Muscle layer of duodenum (tissue), 2 donors: ENCODE results near the gene NKRF.

Experiments used
- H3K27ac ChIP-seq: one replicate; pipeline ENCODE4 v1.7.0; 2013; ENCODE audit warnings: mild to moderate bottlenecking, low read length
- H3K27me3 ChIP-seq: one replicate; pipeline ENCODE4 v1.7.0; 2013; ENCODE audit warnings: low read depth, mild to moderate bottlenecking, control low read depth, low read length
- H3K36me3 ChIP-seq, 2 donors: one replicate each; pipeline ENCODE4 v1.7.0; 2013; ENCODE audit warnings: low read length in 2 of 2, control low read depth in 1 of 2, mild to moderate bottlenecking in 1 of 2; ENCODE audit not compliant: insufficient read depth in 2 of 2, control insufficient read depth in 1 of 2
- H3K4me1 ChIP-seq, 2 donors: one replicate each; pipeline ENCODE4 v1.7.0; 2013; ENCODE audit warnings: low read length in 2 of 2, mild to moderate bottlenecking in 2 of 2, control low read depth in 1 of 2, moderate library complexity in 1 of 2; ENCODE audit not compliant: insufficient read depth in 2 of 2, control insufficient read depth in 1 of 2
- H3K4me3 ChIP-seq, 2 donors: one replicate each; pipeline ENCODE4 v1.7.0; 2013; ENCODE audit warnings: low read length in 2 of 2, low read depth in 1 of 2, mild to moderate bottlenecking in 1 of 2
- H3K9me3 ChIP-seq, 2 donors: one replicate each; pipeline ENCODE4 v1.7.0; 2013; ENCODE audit warnings: low read length in 2 of 2, control low read depth in 1 of 2, mild to moderate bottlenecking in 1 of 2; ENCODE audit not compliant: control insufficient read depth in 1 of 2
- donor health status: healthy.

Gene NKRF

DNA sequence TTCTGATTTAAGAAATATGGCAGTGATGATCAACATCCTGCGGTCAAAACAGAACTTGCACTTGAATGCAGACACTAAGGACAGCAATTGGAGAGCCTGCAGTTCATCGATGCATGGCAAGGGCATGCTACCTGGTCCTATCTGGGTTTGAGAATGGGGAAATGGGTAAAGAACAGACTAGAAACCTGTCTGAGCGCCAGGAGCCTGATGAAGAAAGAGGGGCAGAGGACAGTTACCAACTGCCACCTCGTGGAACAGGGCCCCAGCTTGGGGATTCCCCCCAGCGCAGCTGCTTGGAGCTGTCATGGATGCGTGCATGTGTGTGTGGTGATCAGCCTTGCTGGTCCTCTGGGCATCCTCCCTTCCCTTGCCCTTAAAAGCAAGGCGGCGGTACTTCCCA is 30.2 kb upstream of the NKRF start:
- Histone ChIP-seq H3K27me3 (no peaks in the 10 kb centered on the region), H3K4me1 (no peaks in the 10 kb centered on the region), H3K4me3 (no peak overlapping the region), H3K9me3 (no peaks in the 10 kb centered on the region), H3K36me3 (peaks cover 0 to 13% of the 10 kb centered on the region in 2 donors), H3K27ac (no peak overlapping the region)

DNA sequence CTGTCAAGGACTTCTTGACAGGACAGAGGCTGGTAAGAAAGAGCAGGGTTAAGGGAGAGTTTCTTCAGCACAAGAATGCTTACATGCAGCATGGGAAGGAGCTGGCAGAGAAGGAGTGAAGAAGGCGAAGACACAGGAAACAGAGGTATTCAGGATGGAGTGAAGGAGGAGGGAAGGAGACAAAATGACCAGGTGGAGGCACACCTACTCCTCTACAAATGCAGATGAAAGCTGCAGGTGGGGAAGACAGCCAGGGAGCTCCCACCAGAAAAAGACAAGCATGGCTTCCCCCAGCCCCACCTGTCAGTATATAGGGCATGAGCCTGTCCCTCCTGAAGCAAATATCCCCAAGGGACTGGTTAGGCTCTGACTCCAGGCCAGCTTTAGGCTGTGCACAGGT is 29.6 kb upstream of the NKRF start:
- no peak overlapping the region for H3K27ac ChIP-seq
- no peaks in the 10 kb centered on the region for H3K27me3 ChIP-seq
- peaks cover 0 to 13% of the 10 kb centered on the region in 2 donors for H3K36me3 ChIP-seq
- H3K9me3 ChIP-seq, result no peaks in the 10 kb centered on the region
- no peaks in the 10 kb centered on the region for H3K4me1 ChIP-seq
- H3K4me3 ChIP-seq, result no peak overlapping the region

DNA sequence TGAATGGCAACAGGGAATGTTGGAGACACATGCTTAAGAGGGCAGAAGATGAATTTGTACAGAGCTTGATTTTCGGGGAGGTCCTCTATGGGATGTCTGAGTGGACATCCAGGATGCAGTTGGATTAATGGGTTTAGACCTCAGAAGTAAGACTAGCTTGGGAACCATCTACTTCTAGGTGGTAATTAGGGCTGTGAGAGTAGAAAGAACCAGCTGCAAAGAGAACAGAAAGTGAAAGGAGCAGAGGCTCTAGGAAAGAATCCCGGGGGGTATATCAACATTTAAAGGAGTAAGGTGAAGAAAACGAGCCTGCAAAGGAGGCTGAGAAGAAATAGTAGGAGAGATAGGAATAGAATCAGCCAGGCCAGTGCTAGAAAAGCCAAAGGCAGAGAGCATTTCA is 29.0 kb upstream of the NKRF start:
- H3K27ac ChIP-seq, result no peak overlapping the region
- H3K36me3 ChIP-seq, result peaks cover 0 to 13% of the 10 kb centered on the region in 2 donors
- no peaks in the 10 kb centered on the region for H3K9me3 ChIP-seq
- no peaks in the 10 kb centered on the region for H3K4me1 ChIP-seq
- H3K4me3 ChIP-seq, result no peak overlapping the region
- no peaks in the 10 kb centered on the region for H3K27me3 ChIP-seq

DNA sequence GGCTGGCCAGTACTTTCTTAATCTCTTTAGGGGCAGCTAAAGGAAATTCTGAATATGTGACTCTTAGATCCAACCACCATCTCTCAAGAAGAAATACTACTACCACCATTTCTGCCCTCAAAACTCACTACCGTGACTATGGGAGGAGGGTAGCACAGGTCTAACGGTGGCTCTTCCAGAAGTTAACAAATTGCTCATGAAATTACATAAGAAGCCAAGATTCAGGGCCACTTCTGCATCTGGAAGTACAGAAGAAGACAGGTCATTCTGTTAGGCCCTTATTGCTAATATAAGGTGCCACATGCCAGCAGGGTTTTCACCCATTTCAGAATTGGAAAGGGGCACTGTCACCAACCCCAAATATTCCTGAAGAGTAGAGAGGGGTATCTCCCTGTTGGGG is 19.6 kb upstream of the NKRF start:
- peaks cover 0 to 10% of the 10 kb centered on the region in 2 donors for H3K36me3 ChIP-seq
- no peaks in the 10 kb centered on the region for H3K9me3 ChIP-seq
- no peaks in the 10 kb centered on the region for H3K27me3 ChIP-seq
- no peaks in the 10 kb centered on the region for H3K4me1 ChIP-seq
- H3K27ac ChIP-seq, result no peak overlapping the region
- H3K4me3 ChIP-seq, result no peak overlapping the region

DNA sequence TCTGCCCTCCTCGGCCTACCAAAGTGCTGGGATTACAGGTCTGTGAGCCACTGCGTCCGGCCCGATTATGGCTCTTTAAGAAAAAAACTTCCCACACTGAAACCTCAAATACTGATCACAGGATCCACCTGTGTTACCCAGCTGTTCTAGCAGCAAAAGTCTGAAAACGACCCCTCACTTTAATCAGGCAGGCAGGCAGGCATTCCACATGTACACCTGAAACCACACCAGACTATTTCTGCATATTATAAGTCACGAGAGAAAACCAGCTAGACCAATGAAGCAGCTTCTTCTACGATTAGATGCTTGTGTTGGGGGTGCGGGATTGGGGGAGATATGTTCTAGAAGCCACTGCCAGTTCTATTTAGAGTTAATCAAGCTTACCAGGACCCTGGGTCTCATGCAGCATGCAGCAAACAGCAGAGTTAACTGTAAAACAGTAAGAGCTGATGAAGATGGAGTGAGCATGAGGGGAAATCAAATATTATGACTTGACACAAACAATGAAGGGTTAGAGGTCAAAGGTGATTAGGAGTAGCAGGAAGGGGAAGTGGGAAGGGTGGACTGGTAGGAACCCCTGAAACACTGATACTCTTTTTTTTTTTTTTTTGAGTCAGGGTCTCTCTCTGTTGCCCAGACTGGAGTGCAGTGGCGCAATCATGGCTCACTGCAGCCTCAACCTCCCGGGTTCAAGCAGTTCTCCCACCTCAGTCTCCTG is 18.9 kb upstream of the NKRF start:
- no peaks in the 10 kb centered on the region for H3K4me1 ChIP-seq
- no peaks in the 10 kb centered on the region for H3K27me3 ChIP-seq
- no peak overlapping the region for H3K27ac ChIP-seq
- H3K4me3 ChIP-seq, result no peak overlapping the region
- no peaks in the 10 kb centered on the region for H3K9me3 ChIP-seq
- H3K36me3 ChIP-seq, result peaks cover 0 to 10% of the 10 kb centered on the region in 2 donors

DNA sequence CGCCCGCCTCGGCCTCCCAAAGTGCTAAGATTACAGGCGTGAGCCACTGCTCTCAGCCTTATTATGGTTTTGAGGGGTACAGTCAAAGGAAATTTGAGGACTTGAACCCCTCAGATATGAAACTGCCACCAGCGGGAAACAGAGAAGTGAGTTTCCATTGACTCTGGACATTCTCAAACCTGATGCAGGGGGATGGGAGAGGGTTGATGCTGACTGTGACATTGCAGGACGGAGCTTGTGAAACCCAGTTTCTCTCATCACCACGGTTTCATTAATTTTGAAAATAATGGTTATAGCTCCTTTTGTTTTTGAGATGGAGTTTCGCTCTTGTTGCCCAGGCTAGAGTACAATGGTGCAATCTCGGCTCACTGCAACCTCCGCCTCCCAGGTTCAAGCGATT is 18.2 kb upstream of the NKRF start:
- H3K4me3 ChIP-seq, result no peak overlapping the region
- H3K27ac ChIP-seq, result no peak overlapping the region
- H3K4me1 ChIP-seq, result no peaks in the 10 kb centered on the region
- no peaks in the 10 kb centered on the region for H3K9me3 ChIP-seq
- peaks cover 0 to 8% of the 10 kb centered on the region in 2 donors for H3K36me3 ChIP-seq
- H3K27me3 ChIP-seq, result no peaks in the 10 kb centered on the region

DNA sequence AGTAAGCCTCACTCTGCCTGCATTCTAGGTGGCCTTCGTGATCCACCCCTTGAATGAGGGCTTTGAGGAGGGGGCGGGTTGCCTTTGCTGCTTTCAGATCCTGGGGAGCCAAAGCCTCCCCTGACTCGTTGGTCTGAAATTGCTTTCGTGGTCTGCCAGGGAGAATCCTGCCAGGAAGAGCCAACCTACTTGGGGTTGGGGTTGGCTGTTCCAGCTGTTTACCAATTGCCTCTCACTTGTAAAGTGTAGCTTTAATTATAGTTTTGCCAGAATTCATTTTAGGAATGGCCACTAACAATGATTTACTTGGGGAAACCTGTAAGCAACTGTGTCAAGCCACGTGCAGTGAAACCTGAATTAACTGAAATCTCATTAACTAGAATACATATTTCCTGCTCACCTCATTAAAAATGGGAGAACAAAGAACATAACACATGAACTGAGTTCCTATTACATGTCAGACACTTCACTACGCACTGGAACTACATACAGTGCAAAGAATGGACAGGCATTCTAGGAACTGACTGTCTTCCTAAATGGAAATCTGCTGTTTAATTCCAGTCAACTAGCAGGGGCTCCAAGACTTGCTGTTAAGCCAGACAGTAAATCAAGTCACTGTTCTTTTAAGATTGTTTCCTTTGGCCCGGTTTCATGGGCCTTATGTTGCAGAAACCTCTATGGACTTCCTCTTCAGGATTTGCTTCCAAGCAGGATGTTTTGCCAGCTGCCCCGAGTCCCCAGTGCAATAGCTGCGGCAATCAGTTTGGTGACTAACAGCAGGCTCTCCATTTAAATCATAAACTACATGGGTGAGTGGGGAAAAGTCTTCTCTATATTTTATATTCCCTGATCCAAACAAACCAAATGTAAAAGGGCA is 16.4 kb upstream of the NKRF start:
- H3K4me3 ChIP-seq, result no peak overlapping the region
- no peaks in the 10 kb centered on the region for H3K27me3 ChIP-seq
- H3K36me3 ChIP-seq, result no peaks in the 10 kb centered on the region
- H3K9me3 ChIP-seq, result no peaks in the 10 kb centered on the region
- no peak overlapping the region for H3K27ac ChIP-seq
- no peaks in the 10 kb centered on the region for H3K4me1 ChIP-seq

DNA sequence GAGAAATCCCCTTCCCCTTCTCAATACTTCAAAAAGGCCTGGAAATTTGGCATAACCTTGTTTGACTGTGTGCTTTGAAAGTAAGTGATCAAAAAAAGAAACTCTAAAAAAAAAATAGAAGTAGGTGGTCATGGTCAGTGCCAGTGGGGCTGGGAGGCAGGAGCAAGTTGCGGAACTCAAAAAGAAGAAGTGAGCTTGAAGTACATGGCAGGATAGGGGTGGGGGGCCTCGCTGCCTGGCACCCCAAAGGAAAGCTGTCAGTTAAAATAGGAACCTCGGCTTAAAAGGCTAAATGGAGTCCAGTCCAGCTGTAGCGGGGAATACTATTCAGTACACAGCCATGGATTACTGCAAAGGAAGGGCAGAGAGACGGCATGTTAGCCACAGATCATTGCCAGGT is 12.2 kb upstream of the NKRF start:
- no peaks in the 10 kb centered on the region for H3K27me3 ChIP-seq
- no peaks in the 10 kb centered on the region for H3K36me3 ChIP-seq
- H3K4me1 ChIP-seq, result no peaks in the 10 kb centered on the region
- no peak overlapping the region for H3K4me3 ChIP-seq
- no peak overlapping the region for H3K27ac ChIP-seq
- H3K9me3 ChIP-seq, result no peaks in the 10 kb centered on the region

DNA sequence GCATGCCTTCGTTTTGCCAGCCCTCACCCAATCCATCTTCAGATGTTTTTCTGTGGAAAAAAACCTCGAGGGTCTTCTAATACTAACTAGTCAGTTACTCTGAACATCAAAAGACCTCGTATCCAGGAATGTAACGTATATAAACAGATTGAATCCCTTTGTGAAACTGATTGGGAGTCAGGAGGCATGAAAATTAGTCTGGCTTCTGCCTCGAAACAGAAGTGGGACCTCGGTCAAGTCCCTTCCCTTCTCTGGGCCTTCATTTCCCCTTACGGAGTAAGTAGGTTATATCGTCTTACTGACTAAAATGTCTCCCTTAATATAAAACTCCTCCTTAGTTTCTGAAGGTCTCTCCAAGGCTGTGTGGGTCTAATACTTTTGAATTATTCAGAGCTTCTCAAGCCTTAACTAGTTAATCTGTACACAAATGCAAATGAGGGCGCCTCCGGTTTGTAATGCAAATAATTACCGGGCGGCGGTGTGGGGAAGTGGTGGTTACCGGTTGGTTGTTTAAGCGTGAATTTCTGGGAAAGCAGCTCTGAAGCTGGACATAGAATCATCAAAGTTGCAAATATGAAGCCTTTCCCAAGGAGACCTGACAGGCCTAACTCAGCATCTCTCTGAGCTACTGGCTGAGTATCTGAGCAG is 11.4 kb upstream of the NKRF start:
- H3K4me1 ChIP-seq, result no peaks in the 10 kb centered on the region
- H3K36me3 ChIP-seq, result no peaks in the 10 kb centered on the region
- no peak overlapping the region for H3K27ac ChIP-seq
- H3K4me3 ChIP-seq, result no peak overlapping the region
- H3K9me3 ChIP-seq, result no peaks in the 10 kb centered on the region
- no peaks in the 10 kb centered on the region for H3K27me3 ChIP-seq

DNA sequence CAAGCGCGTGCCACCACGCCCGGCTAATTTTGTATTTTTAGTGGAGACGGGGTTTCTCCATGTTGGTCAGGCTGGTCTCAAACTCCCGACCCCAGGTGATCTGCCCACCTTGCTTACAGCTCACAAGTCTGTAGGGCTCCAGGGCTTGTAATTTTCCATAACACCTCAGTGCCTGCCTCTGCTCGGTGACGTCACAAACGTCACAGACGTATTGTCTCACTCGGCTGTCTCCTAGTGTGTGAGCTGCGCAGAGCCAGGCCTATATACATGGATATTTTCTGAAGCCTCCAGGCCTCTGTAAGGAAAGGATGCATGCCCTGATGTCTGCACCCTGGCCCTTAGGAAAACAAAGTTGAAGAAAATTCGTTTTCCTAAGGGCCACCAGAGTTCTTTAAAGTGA is 8.6 kb upstream of the NKRF start:
- Histone ChIP-seq H3K4me1 (no peaks in the 10 kb centered on the region), H3K36me3 (no peaks in the 10 kb centered on the region), H3K9me3 (no peaks in the 10 kb centered on the region), H3K27me3 (no peaks in the 10 kb centered on the region), H3K4me3 (no peak overlapping the region), H3K27ac (no peak overlapping the region)

DNA sequence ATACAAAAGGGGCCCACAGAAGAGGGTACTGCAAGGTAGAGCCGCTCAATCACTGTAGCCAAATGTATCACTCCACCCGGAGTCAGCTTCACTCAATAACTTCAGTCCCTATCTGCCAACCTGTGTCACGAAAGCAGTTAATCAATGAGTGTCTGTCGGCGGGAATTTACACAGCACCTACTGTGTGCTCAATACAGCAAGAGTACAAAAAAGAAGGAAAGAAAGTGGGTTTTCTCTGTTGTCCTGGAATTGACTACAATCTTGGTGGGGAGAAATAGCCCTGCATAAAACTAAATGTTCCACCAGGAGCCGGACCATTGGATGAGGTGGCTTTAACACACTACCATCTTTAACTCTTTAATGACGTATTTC is 780 bp upstream of the NKRF start:
- Histone ChIP-seq H3K36me3 (no peaks in the 10 kb centered on the region), H3K27me3 (no peaks in the 10 kb centered on the region), H3K27ac (peak overlapping the region; percentile 95), H3K4me3 (peak overlapping the region; percentile 74 to 75), H3K4me1 (peaks cover 0 to 8% of the 10 kb centered on the region in 2 donors), H3K9me3 (no peaks in the 10 kb centered on the region)
